ENCODE data around the gene TFR2.

The TFR2 gene

DNA sequence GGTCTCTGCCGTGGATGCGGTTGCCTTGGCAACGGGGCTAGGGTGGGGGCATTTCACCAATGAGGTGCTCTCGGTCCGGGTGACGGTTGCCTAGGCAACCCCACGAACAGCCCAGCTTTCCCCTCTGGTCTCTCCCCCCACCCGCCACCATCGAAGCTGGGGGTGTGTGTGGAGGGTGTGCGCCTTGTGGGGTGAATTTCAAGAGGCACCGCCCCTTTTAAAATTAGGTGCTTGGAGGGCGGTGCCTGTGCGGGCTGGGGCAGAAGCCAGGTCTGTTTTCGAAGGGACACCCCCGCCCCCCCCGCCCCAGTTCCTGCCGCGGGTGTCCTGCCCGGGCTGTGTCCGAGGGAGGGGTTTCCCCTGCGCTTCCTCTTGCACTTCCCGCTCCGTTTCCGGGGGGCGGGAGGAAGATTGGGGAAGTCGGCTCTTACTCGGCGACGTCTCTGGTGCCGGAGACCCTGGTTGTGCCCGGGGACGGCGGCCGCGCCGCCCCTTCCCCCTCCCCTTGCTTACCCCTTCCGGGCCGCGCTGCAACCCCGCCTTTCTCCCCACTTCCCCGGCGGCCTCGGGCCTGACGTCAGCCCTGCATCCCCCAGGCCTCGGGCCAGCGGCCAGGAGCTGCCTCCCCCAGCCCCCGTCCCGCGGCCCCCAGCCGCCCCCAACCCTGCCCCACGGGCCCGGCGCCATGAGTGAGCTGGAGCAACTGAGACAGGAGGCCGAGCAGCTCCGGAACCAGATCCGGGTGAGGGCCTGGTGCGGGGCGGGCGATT lies 34.4 kb upstream of the TFR2 start:
- H2BK12ac ChIP-seq (ENCODE audit: low read length): no peak overlapping the region
- peak overlapping the region; percentile 22 for H2AFZ ChIP-seq (ENCODE audit: low read length)
- no peak overlapping the region for H2BK120ac ChIP-seq (ENCODE audit: low read depth, low read length)
- no peak overlapping the region for H3K4ac ChIP-seq (ENCODE audit: low read length)
- H2AK5ac ChIP-seq (ENCODE audit: low read depth, low read length): no peak overlapping the region
- H2BK5ac ChIP-seq (ENCODE audit: low read length): peak overlapping the region; percentile 24
- no peaks in the 10 kb centered on the region for H3K27me3 ChIP-seq (ENCODE audit: control insufficient read depth in 3 of 3, insufficient read depth in 3 of 3, low read depth in 1 of 3, low read length in 3 of 3)
- peaks cover 20% of the 10 kb centered on the region for H3K79me1 ChIP-seq (ENCODE audit: low read depth, low read length)
- H3K4me2 ChIP-seq (ENCODE audit: insufficient read depth, low read length, poor library complexity, severe bottlenecking): peak overlapping the region; percentile 93
- H3K27ac ChIP-seq (replicated peaks; ENCODE audit: low read length): no peak overlapping the region
- H3K23ac ChIP-seq (ENCODE audit: low read depth, low read length, poor library complexity): peak overlapping the region; percentile 3
- no CpG with 5 or more reads among the region's 59 CpGs for WGBS, 2 donors (ENCODE audit: extremely low coverage in 2 of 2, insufficient read length in 2 of 2, insufficient replicate concordance in 1 of 2)
- no peak overlapping the region for H4K91ac ChIP-seq (ENCODE audit: low read depth, low read length, poor library complexity)
- H3K9ac ChIP-seq (ENCODE audit: low read depth, low read length, poor library complexity): peak overlapping the region; percentile 77
- peak overlapping the region; percentile 83 for H3K18ac ChIP-seq (ENCODE audit: low read length)
- no peaks in the 10 kb centered on the region for H3K9me3 ChIP-seq (replicated peaks in 1 of 2; ENCODE audit: control insufficient read depth in 2 of 2, insufficient read depth in 1 of 2, low read depth in 1 of 2, low read length in 2 of 2)
- peak overlapping the region; percentile 79 to 97 for H3K4me3 ChIP-seq (ENCODE audit: low read length in 2 of 2)
- H2BK15ac ChIP-seq (ENCODE audit: low read length): no peak overlapping the region
- H4K8ac ChIP-seq (ENCODE audit: low read depth, low read length): no peak overlapping the region
- peaks cover 23 to 45% of the 10 kb centered on the region in 2 donors for H3K36me3 ChIP-seq (replicated peaks in 1 of 2; ENCODE audit: control insufficient read depth in 2 of 2, insufficient read depth in 2 of 2, low read length in 2 of 2)
- H3K4me1 ChIP-seq (ENCODE audit: control insufficient read depth in 2 of 2, insufficient read depth in 1 of 2, low read depth in 1 of 2, low read length in 2 of 2): peaks cover 3 to 4% of the 10 kb centered on the region in 2 donors
- peak; percentile 68 for DNase-seq (ENCODE audit: low spot score)
- H3K14ac ChIP-seq (ENCODE audit: low read length): no peak overlapping the region

GRCh38 chr7:100675105-100675451 lies 33.7 kb upstream of the TFR2 start:
- Histone ChIP-seq H2AK5ac (ENCODE audit: low read depth, low read length) (no peak overlapping the region), H3K9ac (ENCODE audit: low read depth, low read length, poor library complexity) (peak overlapping the region; percentile 97), H3K4ac (ENCODE audit: low read length) (no peak overlapping the region), H2AFZ (ENCODE audit: low read length) (no peak overlapping the region), H3K27me3 (ENCODE audit: control insufficient read depth in 3 of 3, insufficient read depth in 3 of 3, low read depth in 1 of 3, low read length in 3 of 3) (no peaks in the 10 kb centered on the region), H3K18ac (ENCODE audit: low read length) (peak overlapping the region; percentile 96), H3K14ac (ENCODE audit: low read length) (no peak overlapping the region), H4K8ac (ENCODE audit: low read depth, low read length) (no peak overlapping the region), H3K4me2 (ENCODE audit: insufficient read depth, low read length, poor library complexity, severe bottlenecking) (peak overlapping the region; percentile 93), H2BK15ac (ENCODE audit: low read length) (no peak overlapping the region), H3K79me1 (ENCODE audit: low read depth, low read length) (peaks cover 20% of the 10 kb centered on the region), H2BK120ac (ENCODE audit: low read depth, low read length) (no peak overlapping the region), H3K27ac (replicated peaks; ENCODE audit: low read length) (no peak overlapping the region), H3K4me3 (ENCODE audit: low read length in 2 of 2) (peak overlapping the region; percentile 90 to 97), H2BK5ac (ENCODE audit: low read length) (peak overlapping the region; percentile 24), H3K23ac (ENCODE audit: low read depth, low read length, poor library complexity) (no peak overlapping the region), H3K36me3 (replicated peaks in 1 of 2; ENCODE audit: control insufficient read depth in 2 of 2, insufficient read depth in 2 of 2, low read length in 2 of 2) (peaks cover 23 to 38% of the 10 kb centered on the region in 2 donors), H4K91ac (ENCODE audit: low read depth, low read length, poor library complexity) (no peak overlapping the region), H3K9me3 (replicated peaks in 1 of 2; ENCODE audit: control insufficient read depth in 2 of 2, insufficient read depth in 1 of 2, low read depth in 1 of 2, low read length in 2 of 2) (no peaks in the 10 kb centered on the region), H2BK12ac (ENCODE audit: low read length) (no peak overlapping the region), H3K4me1 (ENCODE audit: control insufficient read depth in 2 of 2, insufficient read depth in 1 of 2, low read depth in 1 of 2, low read length in 2 of 2) (peaks cover 2 to 3% of the 10 kb centered on the region in 2 donors)
- no CpG with 5 or more reads among the region's 46 CpGs for WGBS, 2 donors (ENCODE audit: extremely low coverage in 2 of 2, insufficient read length in 2 of 2, insufficient replicate concordance in 1 of 2)
- DNase-seq (ENCODE audit: low spot score): no peak

GRCh38 chr7:100674411-100675104 lies 33.2 kb upstream of the TFR2 start:
- H3K4ac ChIP-seq (ENCODE audit: low read length): peak overlapping the region; percentile 23
- no CpG with 5 or more reads among the region's 43 CpGs for WGBS, 2 donors (ENCODE audit: extremely low coverage in 2 of 2, insufficient read length in 2 of 2, insufficient replicate concordance in 1 of 2)

GRCh38 chr7:100673942-100674410 lies 32.6 kb upstream of the TFR2 start:
- Histone ChIP-seq H3K9ac (ENCODE audit: low read depth, low read length, poor library complexity) (peak overlapping the region; percentile 97), H4K91ac (ENCODE audit: low read depth, low read length, poor library complexity) (no peak overlapping the region), H3K4ac (ENCODE audit: low read length) (no peak overlapping the region), H2BK120ac (ENCODE audit: low read depth, low read length) (no peak overlapping the region), H3K79me1 (ENCODE audit: low read depth, low read length) (peaks cover 20% of the 10 kb centered on the region), H3K4me2 (ENCODE audit: insufficient read depth, low read length, poor library complexity, severe bottlenecking) (peak overlapping the region; percentile 93), H2AFZ (ENCODE audit: low read length) (peak overlapping the region; percentile 99), H4K8ac (ENCODE audit: low read depth, low read length) (no peak overlapping the region), H2BK5ac (ENCODE audit: low read length) (peak overlapping the region; percentile 78), H3K23ac (ENCODE audit: low read depth, low read length, poor library complexity) (peak overlapping the region; percentile 89), H2AK5ac (ENCODE audit: low read depth, low read length) (peak overlapping the region; percentile 97), H3K4me1 (ENCODE audit: control insufficient read depth in 2 of 2, insufficient read depth in 1 of 2, low read depth in 1 of 2, low read length in 2 of 2) (peaks cover 2 to 3% of the 10 kb centered on the region in 2 donors), H3K9me3 (replicated peaks in 1 of 2; ENCODE audit: control insufficient read depth in 2 of 2, insufficient read depth in 1 of 2, low read depth in 1 of 2, low read length in 2 of 2) (no peaks in the 10 kb centered on the region), H3K27me3 (ENCODE audit: control insufficient read depth in 3 of 3, insufficient read depth in 3 of 3, low read depth in 1 of 3, low read length in 3 of 3) (no peaks in the 10 kb centered on the region), H2BK15ac (ENCODE audit: low read length) (peak overlapping the region; percentile 67), H3K27ac (replicated peaks; ENCODE audit: low read length) (peak overlapping the region; percentile 37), H3K4me3 (ENCODE audit: low read length in 2 of 2) (peak overlapping the region; percentile 90 to 97), H3K14ac (ENCODE audit: low read length) (no peak overlapping the region), H3K36me3 (replicated peaks in 1 of 2; ENCODE audit: control insufficient read depth in 2 of 2, insufficient read depth in 2 of 2, low read length in 2 of 2) (peaks cover 21 to 27% of the 10 kb centered on the region in 2 donors), H2BK12ac (ENCODE audit: low read length) (no peak overlapping the region), H3K18ac (ENCODE audit: low read length) (peak overlapping the region; percentile 96)
- WGBS, 2 donors (ENCODE audit: extremely low coverage in 2 of 2, insufficient read length in 2 of 2, insufficient replicate concordance in 1 of 2): no CpG with 5 or more reads among the region's 34 CpGs
- no peak for DNase-seq (ENCODE audit: low spot score)

More at GRCh38 chr7:100674411-100675104, 33.2 kb upstream of the TFR2 start:
- H2AFZ ChIP-seq (ENCODE audit: low read length): peak overlapping the region; percentile 32
- no peak for DNase-seq (ENCODE audit: low spot score)
- H2BK120ac ChIP-seq (ENCODE audit: low read depth, low read length): no peak overlapping the region
- no peaks in the 10 kb centered on the region for H3K9me3 ChIP-seq (replicated peaks in 1 of 2; ENCODE audit: control insufficient read depth in 2 of 2, insufficient read depth in 1 of 2, low read depth in 1 of 2, low read length in 2 of 2)
- peak overlapping the region; percentile 91 for H3K23ac ChIP-seq (ENCODE audit: low read depth, low read length, poor library complexity)
- H3K36me3 ChIP-seq (replicated peaks in 1 of 2; ENCODE audit: control insufficient read depth in 2 of 2, insufficient read depth in 2 of 2, low read length in 2 of 2): peaks cover 21 to 33% of the 10 kb centered on the region in 2 donors
- H3K18ac ChIP-seq (ENCODE audit: low read length): peak overlapping the region; percentile 96
- peak overlapping the region; percentile 78 for H2BK5ac ChIP-seq (ENCODE audit: low read length)
- H3K14ac ChIP-seq (ENCODE audit: low read length): peak overlapping the region; percentile 71
- peak overlapping the region; percentile 93 for H3K4me2 ChIP-seq (ENCODE audit: insufficient read depth, low read length, poor library complexity, severe bottlenecking)
- peak overlapping the region; percentile 67 for H2BK15ac ChIP-seq (ENCODE audit: low read length)
- peaks cover 2 to 3% of the 10 kb centered on the region in 2 donors for H3K4me1 ChIP-seq (ENCODE audit: control insufficient read depth in 2 of 2, insufficient read depth in 1 of 2, low read depth in 1 of 2, low read length in 2 of 2)
- H3K27ac ChIP-seq (replicated peaks; ENCODE audit: low read length): no peak overlapping the region
- peak overlapping the region; percentile 97 for H2AK5ac ChIP-seq (ENCODE audit: low read depth, low read length)
- no peaks in the 10 kb centered on the region for H3K27me3 ChIP-seq (ENCODE audit: control insufficient read depth in 3 of 3, insufficient read depth in 3 of 3, low read depth in 1 of 3, low read length in 3 of 3)
- H3K9ac ChIP-seq (ENCODE audit: low read depth, low read length, poor library complexity): peak overlapping the region; percentile 97
- no peak overlapping the region for H4K91ac ChIP-seq (ENCODE audit: low read depth, low read length, poor library complexity)
- H3K79me1 ChIP-seq (ENCODE audit: low read depth, low read length): peaks cover 20% of the 10 kb centered on the region
- H2BK12ac ChIP-seq (ENCODE audit: low read length): no peak overlapping the region
- H4K8ac ChIP-seq (ENCODE audit: low read depth, low read length): no peak overlapping the region
- H3K4me3 ChIP-seq (ENCODE audit: low read length in 2 of 2): peak overlapping the region; percentile 90 to 97

Measured in neuronal stem cell (in vitro differentiated cells).